Heart right ventricle (tissue), 16 donors: ENCODE data around the gene MAP3K20. TPM values are rescaled to one million over a fixed set of nuclear protein-coding genes. Genes with fewer than 3 reads are reported as not detected.
"Not testable (repeated sequence)": the region's sequence is repeated elsewhere in the genome, so short reads cannot be mapped to it uniquely, and the experiment has no call there.

ENCODE experiments used
- ATAC-seq, 8 donors: fragments of 200-7000 bp; cut with Tn5 transposase; one replicate each; pipeline ENCODE4 v1.9.1; 2020; ENCODE audit warnings: mild to moderate bottlenecking in 8 of 8, moderate library complexity in 8 of 8, moderate number of reproducible peaks in 1 of 8
- DNase-seq, 2 donors: peaks; one replicate each; pipeline ENCODE4 v3.0.0-alpha.2; 2020
- H3K27ac ChIP-seq, 10 donors: fragments of 200-600 bp; sonication (generic) in 2 of 10; one replicate each; pipeline versions ENCODE4 v1.5.0 to v1.8.0; 2020 to 2022; ENCODE audit warnings: mild to moderate bottlenecking in 3 of 10
- H3K27me3 ChIP-seq, 7 donors: fragments of 200-600 bp; one replicate each; pipeline ENCODE4 v1.8.0; 2021 to 2022; ENCODE audit warnings: mild to moderate bottlenecking in 2 of 7
- H3K36me3 ChIP-seq, 9 donors: fragments of 200-600 bp; sonication (generic) in 1 of 9; one replicate each; pipeline versions ENCODE4 v1.5.0 to v1.8.0; 2020 to 2022; ENCODE audit warnings: mild to moderate bottlenecking in 2 of 9
- H3K4me1 ChIP-seq, 9 donors: fragments of 200-600 bp; sonication (generic) in 1 of 9; one replicate each; pipeline versions ENCODE4 v1.5.0 to v1.8.0; 2020 to 2022; ENCODE audit warnings: mild to moderate bottlenecking in 4 of 9
- H3K4me3 ChIP-seq, 10 donors: fragments of 200-600 bp; sonication (generic) in 2 of 10; one replicate each; pipeline versions ENCODE4 v1.5.0 to v1.8.0; 2020 to 2022; ENCODE audit warnings: mild to moderate bottlenecking in 7 of 10, moderate library complexity in 2 of 10
- H3K9me3 ChIP-seq, 11 donors: fragments of 200-600 bp in 10 of 11; sonication (generic) in 2 of 11; one replicate each; pipeline versions ENCODE4 v1.5.0 to v1.8.0; 2013 to 2022; ENCODE audit warnings: mild to moderate bottlenecking in 2 of 11, control low read depth in 1 of 11, moderate library complexity in 1 of 11
- WGBS, 2 donors: extraction: QIAGEN DNeasy Blood & Tissue Kit; methylation state at CpG; one replicate each; pipeline ENCODE4 v1.1.7; 2013; ENCODE audit warnings: inconsistent platforms in 1 of 2; 5-methylcytosine and 5-hydroxymethylcytosine counted together
- intact Hi-C, 10 donors: fragments of 100-400 bp; cut with DNase I; formaldehyde crosslinking; loops; one replicate each; pipeline versions ENCODE4 v1.11.1 to v1.14.2; 2022
- polyA plus RNA-seq, 2 donors: library from polyadenylated mRNA; stranded (reverse); fragments of 200-250 nt; gene quantifications; one replicate each; pipeline ENCODE4 v1.2.3, GENCODE V29; 2013
- total RNA-seq, 10 donors: library from RNA; stranded (reverse); fragmentation: NEBNext Ultra II Directional in 3 of 10; extraction: Animal tissue kit (Norgen Biotek cat#: 25700) in 3 of 10; gene quantifications; one replicate each; pipeline versions ENCODE4 v1.2.1 to v1.2.4, GENCODE V29; 2021 to 2023
- TF ChIP-seq, protein P1 (sequence below), 9 donors: fragments of 200-600 bp; sonication (generic) in 2 of 9; IDR thresholded peaks; one replicate each; pipeline versions ENCODE4 v1.5.0 to v1.8.0; 2021 to 2022; ENCODE audit warnings: antibody characterized with exemption in 9 of 9, mild to moderate bottlenecking in 5 of 9, moderate library complexity in 1 of 9
- donor health status: Arrhythmogenic right ventricular cardiomyopathy.
- donor health status: ischemic (EF 13 %, LVEDD 7.1; RV severe dilation, severe dysfunction).
- donor health status: healthy with polysubstance abuse.
- donor health status: DM: no; HTN: yes; CAD: no.
- donor health status: DM: no; HTN: no; CAD: no.
- donor health status: ischemic (EF 25% LVEDD 6.9; RV normal size, moderate dysfunction).
- donor health status: ischemic (EF 25% LVEDD 5.7; RV mildly dilated, moderate dysfunction).
- donor health status: healthy.
- donor health status: DM: yes; HTN: yes; CAD: no.
- donor health status: Ischemic cardiomyopathy.
- donor health status: ischemic (EF 35%, LVEDD 5.7; RV mildly dilated, moderate dysfunction).
- donor health status: nonischemic (EF 11% LVEDD 7.7; RV severe dilation, severe dysfunction).
- donor health status: DM: yes; HTN: yes; CAD: no.
- donor health status: PGD.
- donor health status: ischemic (EF 29% LVEDD 5.4; RV normal size, mild dysfunction).
- donor health status: nonischemic (EF 23%, LVEDD 6.1; RV moderate dilation, normal function).

MAP3K20 gene
- total and polyA plus RNA-seq, 12 donors = 63.2 to 560 (median 420) TPM

DNA sequence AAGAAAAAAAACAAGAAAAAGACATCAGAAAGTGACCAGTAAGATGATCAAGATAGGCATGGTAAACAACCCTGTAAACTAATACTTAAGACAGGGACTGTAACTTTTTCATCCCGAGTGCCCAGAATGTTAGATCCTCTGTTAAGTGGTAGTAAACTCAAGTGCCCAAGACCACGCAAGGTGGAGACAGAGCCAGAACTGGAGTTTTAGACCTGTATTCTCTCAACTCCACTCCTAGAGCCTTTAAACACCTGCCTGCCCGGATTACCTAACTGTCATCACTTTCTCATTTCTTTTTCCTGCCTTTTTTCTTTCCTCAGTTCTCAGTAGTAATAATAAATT is 203.9 kb downstream of the MAP3K20 start:
- TF ChIP-seq, protein P1, sequence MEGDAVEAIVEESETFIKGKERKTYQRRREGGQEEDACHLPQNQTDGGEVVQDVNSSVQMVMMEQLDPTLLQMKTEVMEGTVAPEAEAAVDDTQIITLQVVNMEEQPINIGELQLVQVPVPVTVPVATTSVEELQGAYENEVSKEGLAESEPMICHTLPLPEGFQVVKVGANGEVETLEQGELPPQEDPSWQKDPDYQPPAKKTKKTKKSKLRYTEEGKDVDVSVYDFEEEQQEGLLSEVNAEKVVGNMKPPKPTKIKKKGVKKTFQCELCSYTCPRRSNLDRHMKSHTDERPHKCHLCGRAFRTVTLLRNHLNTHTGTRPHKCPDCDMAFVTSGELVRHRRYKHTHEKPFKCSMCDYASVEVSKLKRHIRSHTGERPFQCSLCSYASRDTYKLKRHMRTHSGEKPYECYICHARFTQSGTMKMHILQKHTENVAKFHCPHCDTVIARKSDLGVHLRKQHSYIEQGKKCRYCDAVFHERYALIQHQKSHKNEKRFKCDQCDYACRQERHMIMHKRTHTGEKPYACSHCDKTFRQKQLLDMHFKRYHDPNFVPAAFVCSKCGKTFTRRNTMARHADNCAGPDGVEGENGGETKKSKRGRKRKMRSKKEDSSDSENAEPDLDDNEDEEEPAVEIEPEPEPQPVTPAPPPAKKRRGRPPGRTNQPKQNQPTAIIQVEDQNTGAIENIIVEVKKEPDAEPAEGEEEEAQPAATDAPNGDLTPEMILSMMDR (IDR thresholded peaks at IDR 0.05) = no peak
- 80 to 82% methylated on average over 3 of the region's 3 CpGs for WGBS, 2 donors
- H3K4me3 ChIP-seq = no peak overlapping the region
- intact Hi-C loops = no loop called here
- H3K27me3 ChIP-seq = no peaks in the 10 kb centered on the region
- H3K9me3 ChIP-seq = peaks cover 0 to 7% (median 0%) of the 10 kb centered on the region in 11 donors
- H3K4me1 ChIP-seq = no peaks in the 10 kb centered on the region
- H3K36me3 ChIP-seq = no peaks in the 10 kb centered on the region
- no peak for DNase-seq
- no peak for ATAC-seq
- H3K27ac ChIP-seq = no peak overlapping the region

DNA sequence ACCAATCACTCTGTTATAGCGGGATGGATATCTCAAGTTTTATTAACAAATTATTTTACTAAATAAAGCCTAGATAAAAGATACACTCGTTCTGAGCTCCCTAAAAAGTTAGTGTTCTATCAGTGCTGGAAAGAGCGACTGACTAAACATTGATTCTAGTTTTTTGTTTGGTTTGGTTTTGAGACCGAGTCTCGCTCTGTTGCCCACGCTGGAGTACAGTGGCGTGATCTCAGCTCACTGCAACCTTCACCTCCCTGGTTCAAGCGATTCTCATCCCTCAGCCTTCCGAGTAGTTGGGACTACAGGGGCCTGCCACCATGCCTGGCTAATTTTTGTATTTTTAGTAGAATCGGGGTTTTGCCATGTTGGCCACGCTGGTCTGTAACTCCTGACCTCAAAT is 205.2 kb downstream of the MAP3K20 start:
- TF ChIP-seq, protein P1 (IDR thresholded peaks at IDR 0.05) = no peak
- H3K36me3 ChIP-seq = no peaks in the 10 kb centered on the region
- H3K4me3 ChIP-seq = no peak overlapping the region
- WGBS, 2 donors = 95 to 97% methylated on average over 11 of the region's 11 CpGs
- no peak overlapping the region for H3K27ac ChIP-seq
- H3K27me3 ChIP-seq = no peaks in the 10 kb centered on the region
- DNase-seq (no peak), ATAC-seq (no peak)
- H3K4me1 ChIP-seq = no peaks in the 10 kb centered on the region
- intact Hi-C loops = no loop called here
- H3K9me3 ChIP-seq = no peaks in the 10 kb centered on the region

DNA sequence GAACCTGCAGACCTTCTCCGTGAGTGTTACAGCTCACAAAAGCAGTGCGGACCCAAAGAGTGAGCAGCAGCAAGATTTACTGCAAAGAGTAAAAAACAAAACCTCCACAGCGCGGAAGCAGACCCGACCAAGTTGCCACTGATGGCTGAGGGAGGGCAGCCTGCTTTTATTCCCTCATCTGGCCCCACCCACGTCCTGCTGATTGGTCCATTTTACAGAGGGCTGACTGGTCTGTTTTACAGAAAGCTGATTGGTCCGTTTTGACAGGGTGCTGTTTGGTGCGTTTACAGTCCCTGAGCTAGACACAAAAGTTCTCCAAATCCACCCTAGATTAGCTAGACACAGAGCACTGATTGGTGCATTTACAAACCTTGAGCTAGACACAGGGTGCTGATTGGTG is 206.3 kb downstream of the MAP3K20 start:
- ATAC-seq = not testable (repeated sequence)
- 87 to 90% methylated on average over 8 of the region's 8 CpGs for WGBS, 2 donors

DNA sequence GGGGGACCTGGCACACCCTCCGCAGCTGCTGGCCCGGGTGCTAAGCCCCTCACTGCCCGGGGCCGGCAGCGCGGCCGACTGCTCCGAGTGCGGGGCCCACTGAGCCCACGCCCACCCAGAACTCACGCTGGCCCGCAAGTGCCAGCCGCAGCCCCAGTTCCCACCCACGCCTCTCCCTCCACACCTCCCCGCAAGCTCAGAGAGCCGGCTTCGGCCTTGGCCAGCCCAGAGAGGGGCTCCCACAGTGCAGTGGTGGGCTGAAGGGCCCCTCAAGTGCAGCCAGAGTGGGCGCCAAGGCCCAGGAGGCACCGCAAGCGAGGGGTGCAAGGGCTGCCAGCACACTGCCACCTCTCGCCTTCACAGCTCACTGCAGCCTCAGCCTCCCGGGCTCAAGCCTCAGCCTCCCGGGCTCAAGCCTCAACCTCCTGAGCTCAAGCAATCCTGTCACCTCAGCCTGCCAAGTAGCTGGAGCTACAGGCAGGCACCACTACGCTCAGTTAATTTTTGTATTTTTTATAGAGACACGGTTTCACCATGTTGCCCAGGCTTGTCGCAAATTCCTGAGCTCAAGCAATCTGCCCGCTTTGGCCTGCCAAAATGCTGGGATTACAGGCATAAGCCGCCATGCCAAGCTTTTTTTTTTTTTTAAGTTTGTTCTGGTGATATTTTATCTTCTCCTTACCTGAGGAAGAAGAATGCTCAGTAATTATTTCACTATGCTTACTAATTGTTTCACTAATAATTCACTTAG is 207.3 kb downstream of the MAP3K20 start:
- Histone ChIP-seq H3K36me3 (no peaks in the 10 kb centered on the region), H3K4me1 (no peaks in the 10 kb centered on the region), H3K4me3 (no peak overlapping the region), H3K9me3 (no peaks in the 10 kb centered on the region), H3K27ac (no peak overlapping the region), H3K27me3 (no peaks in the 10 kb centered on the region)
- TF ChIP-seq, protein P1 (IDR thresholded peaks at IDR 0.05) = no peak
- DNase-seq (no peak), ATAC-seq (no peak)
- intact Hi-C loops = no loop called here
- 93% methylated on average over 27 to 28 of the region's 28 CpGs for WGBS, 2 donors

More for the DNA sequence above, 206.3 kb downstream of the MAP3K20 start:
- H3K9me3 ChIP-seq, H3K27ac ChIP-seq, intact Hi-C loops, H3K4me1 ChIP-seq, H3K36me3 ChIP-seq, H3K27me3 ChIP-seq, H3K4me3 ChIP-seq, DNase-seq: not testable (repeated sequence)

DNA sequence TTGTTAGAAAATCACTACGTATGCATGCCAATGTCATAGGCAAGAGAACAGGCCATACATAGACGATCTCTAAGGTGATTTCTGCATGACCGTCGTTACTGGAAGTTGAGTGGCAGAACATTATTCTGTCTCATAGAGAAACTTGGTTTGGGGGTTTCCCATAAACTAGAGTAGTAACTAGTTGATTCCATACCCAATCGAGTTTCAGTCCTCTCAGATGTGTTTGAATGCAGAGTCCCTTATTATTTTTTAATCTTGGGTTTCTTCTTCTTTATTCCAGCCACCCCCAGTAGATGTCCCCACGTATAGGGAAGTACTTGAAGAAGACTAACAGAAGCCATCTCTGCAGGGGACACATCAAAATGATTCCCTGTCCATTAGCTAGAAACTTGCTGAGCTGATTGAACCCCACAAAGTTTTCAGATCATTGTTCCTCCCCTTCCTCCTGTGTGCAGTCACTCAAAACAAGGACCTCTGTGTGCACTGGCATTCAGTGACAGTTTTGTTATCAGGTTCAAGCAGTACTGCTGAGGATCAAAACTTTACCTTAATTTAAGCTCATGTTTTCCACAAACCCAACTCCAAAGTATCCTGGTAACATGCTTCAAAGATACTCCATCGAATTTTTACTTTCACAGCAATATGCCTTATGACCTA is 210.6 kb downstream of the MAP3K20 start:
- Histone ChIP-seq H3K27ac (no peak overlapping the region), H3K9me3 (no peaks in the 10 kb centered on the region), H3K4me1 (no peaks in the 10 kb centered on the region), H3K4me3 (no peak overlapping the region), H3K27me3 (peaks cover 0 to 6% (median 0%) of the 10 kb centered on the region in 7 donors), H3K36me3 (no peaks in the 10 kb centered on the region)
- intact Hi-C loops = no loop called here
- no peak for ATAC-seq
- TF ChIP-seq, protein P1 (IDR thresholded peaks at IDR 0.05) = no peak
- WGBS, 2 donors = 74 to 77% methylated on average over 7 of the region's 7 CpGs
- DNase-seq = no peak
